ENCODE data around the gene WDR70. TPM values are rescaled to one million over a fixed set of nuclear protein-coding genes. Genes with fewer than 3 reads are reported as not detected.

Gene WDR70
- total RNA-seq, result 31.2 and 38.4 TPM in 2 replicates

DNA sequence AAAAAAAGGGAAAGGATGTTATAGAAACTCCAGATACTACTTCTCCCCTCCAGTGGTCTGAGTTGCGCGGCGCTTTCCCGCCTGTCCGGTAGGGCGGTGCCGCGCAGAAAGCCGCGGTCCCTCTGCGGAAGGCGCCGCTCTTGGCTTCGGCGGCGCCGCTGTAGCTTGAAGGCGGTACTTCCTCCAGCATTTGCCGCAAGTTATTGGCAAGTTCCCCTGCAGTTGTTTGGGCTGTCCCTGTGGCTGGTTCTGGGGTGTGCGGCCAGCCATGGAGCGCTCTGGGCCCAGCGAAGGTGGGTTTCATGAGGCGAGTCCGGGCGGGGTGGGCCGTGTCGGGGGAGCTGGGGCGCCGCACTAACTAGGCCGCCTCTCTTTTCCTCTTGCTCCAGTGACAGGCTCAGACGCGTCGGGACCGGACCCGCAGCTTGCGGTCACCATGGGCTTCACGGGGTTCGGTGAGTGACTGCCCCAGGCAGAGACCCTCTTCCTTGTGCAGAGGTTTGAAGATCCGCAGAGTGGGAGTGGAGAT lies at the start of gene WDR70:
WDR70 (plus strand) TSS at position 219 of the 529 bp plus-strand sequence; CDS start at position 269, 50 bp downstream.

DNA sequence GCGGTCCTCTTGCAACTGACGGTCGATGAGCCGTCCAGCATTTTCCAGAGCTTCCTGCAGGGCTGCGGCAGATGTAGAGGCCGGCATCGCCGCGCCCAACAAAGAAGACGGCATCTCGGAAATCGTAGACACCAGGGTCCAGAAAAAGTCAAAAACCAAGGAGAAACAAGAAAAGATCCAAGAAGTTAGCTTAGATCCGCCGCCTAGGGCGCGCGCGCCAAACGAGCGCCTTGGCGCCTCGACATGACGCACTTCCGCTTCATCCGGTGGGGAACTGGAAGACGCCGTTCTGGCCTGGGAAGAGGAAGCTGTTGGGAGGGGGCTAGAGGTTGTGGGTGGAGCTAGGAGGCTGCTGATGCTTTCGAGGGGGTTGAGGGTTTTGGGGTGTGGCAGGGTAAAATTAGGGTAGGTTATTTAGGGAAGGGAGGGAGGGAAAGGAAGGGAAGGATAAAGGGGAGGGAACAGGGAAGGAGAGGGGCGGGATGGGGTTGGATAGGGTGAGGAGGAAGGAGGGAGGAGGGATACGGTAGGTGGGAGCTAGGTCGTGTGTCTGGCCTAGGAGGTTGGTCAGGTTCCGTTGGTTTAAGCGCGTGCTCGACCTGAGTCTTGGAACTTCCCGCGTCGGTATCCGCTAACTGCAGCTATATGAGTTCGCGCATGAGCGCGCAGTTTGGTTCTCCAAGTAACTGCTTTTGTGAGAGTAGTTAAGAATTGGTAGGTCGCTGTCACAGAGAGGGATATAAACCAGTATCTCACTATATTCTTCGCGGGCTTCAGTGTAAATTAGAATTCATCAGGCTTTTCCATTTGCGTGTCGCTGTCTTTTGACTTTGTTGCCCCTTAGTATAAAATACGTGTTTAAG lies 8.0 kb upstream of the WDR70 start, which contains the start of gene NUP155:
NUP155 (minus strand) TSS at position 243 of the 863 bp plus-strand sequence; CDS start at position 114, 129 bp downstream.

Other genes with a start within 250 kb of the WDR70 start
- gene CPLANE1, start 129.9 kb upstream of the WDR70 start, total RNA-seq, result 14.4 and 17.0 TPM in 2 replicates
- 22.8 and 23.6 TPM in 2 replicates for gene NUP155, start 8.2 kb upstream of the WDR70 start, total RNA-seq